Posterior vena cava (tissue), 2 donors: ENCODE data around the gene TMEM178A. TPM values are rescaled to one million over a fixed set of nuclear protein-coding genes. Genes with fewer than 3 reads are reported as not detected.

Source experiments
- DNase-seq: peaks from one replicate; pipeline ENCODE4 v3.0.0-alpha.2; 2020; ENCODE audit warnings: low spot score
- intact Hi-C, 2 donors: fragments of 100-400 bp; cut with DNase I; formaldehyde crosslinking; loops; one replicate each; pipeline versions ENCODE4 v1.14.1 to v1.14.2; 2022 to 2023
- total RNA-seq, 2 donors: library from RNA; stranded (reverse); fragmentation: NEBNext Ultra II Directional; extraction: Animal tissue kit (Norgen Biotek cat#: 25700); gene quantifications; one replicate each; pipeline ENCODE4 v1.2.1, GENCODE V29; 2021
- donor health status: DM: yes; HTN: yes; CAD: no.
- donor health status: DM: yes; HTN: yes; CAD: no.

The TMEM178A gene
- total RNA-seq, 2 donors from 2014 or later: 0.69 to 1.0 TPM

- no peak for DNase-seq
- intact Hi-C loops: loop anchor here in 1 of 2 donors (10.0 kb wide), 1 partner anchor 297 kb away; no protein-coding TSS in a partner anchor
Measured at GRCh38 chr2:39667886-39668276, 2.2 kb downstream of the TMEM178A start.

GRCh38 chr2:39668576-39669080 is 2.9 kb downstream of the TMEM178A start:
- no peak for DNase-seq
- intact Hi-C loops: loop anchor here in 1 of 2 donors (10.0 kb wide), 1 partner anchor 296 kb away; no protein-coding TSS in a partner anchor

GRCh38 chr2:39671604-39672003 is 5.9 kb downstream of the TMEM178A start:
- no peak for DNase-seq
- intact Hi-C loops: no loop called here

- intact Hi-C loops: no loop called here
- DNase-seq: no peak
Measured at GRCh38 chr2:39673018-39673417, 7.3 kb downstream of the TMEM178A start.

- DNase-seq: no peak
- intact Hi-C loops: no loop called here
Measured at GRCh38 chr2:39676342-39676741, 10.6 kb downstream of the TMEM178A start.

- intact Hi-C loops: no loop called here
- DNase-seq: no peak
Measured at GRCh38 chr2:39678170-39678569, 12.5 kb downstream of the TMEM178A start.

GRCh38 chr2:39679805-39680204 is 14.1 kb downstream of the TMEM178A start:
- DNase-seq: no peak
- intact Hi-C loops: no loop called here

GRCh38 chr2:39682066-39682692 is 16.5 kb downstream of the TMEM178A start:
- DNase-seq: no peak
- intact Hi-C loops: no loop called here

GRCh38 chr2:39683022-39683699 is 17.4 kb downstream of the TMEM178A start:
- no peak for DNase-seq
- intact Hi-C loops: no loop called here

GRCh38 chr2:39684464-39684863 is 18.7 kb downstream of the TMEM178A start:
- DNase-seq: no peak

GRCh38 chr2:39685126-39685525 is 19.4 kb downstream of the TMEM178A start:
- no peak for DNase-seq
- intact Hi-C loops: no loop called here

More at GRCh38 chr2:39684464-39684863, 18.7 kb downstream of the TMEM178A start:
- intact Hi-C loops: no loop called here

- intact Hi-C loops: no loop called here
- no peak for DNase-seq
Measured at GRCh38 chr2:39686456-39686855, 20.7 kb downstream of the TMEM178A start.

- intact Hi-C loops: no loop called here
- no peak for DNase-seq
Measured at GRCh38 chr2:39688181-39688580, 22.5 kb downstream of the TMEM178A start.

GRCh38 chr2:39689272-39689841 is 23.6 kb downstream of the TMEM178A start:
- DNase-seq: no peak
- intact Hi-C loops: no loop called here

GRCh38 chr2:39689876-39690275 is 24.2 kb downstream of the TMEM178A start:
- intact Hi-C loops: no loop called here
- DNase-seq: no peak

GRCh38 chr2:39693245-39693644 is 27.5 kb downstream of the TMEM178A start:
- intact Hi-C loops: no loop called here

GRCh38 chr2:39696101-39696553 is 30.4 kb downstream of the TMEM178A start:
- no peak for DNase-seq
- intact Hi-C loops: no loop called here

More at GRCh38 chr2:39693245-39693644, 27.5 kb downstream of the TMEM178A start:
- no peak for DNase-seq

GRCh38 chr2:39696838-39697237 is 31.1 kb downstream of the TMEM178A start:
- intact Hi-C loops: no loop called here

GRCh38 chr2:39697454-39697853 is 31.7 kb downstream of the TMEM178A start:
- no peak for DNase-seq
- intact Hi-C loops: no loop called here

More at GRCh38 chr2:39696838-39697237, 31.1 kb downstream of the TMEM178A start:
- DNase-seq: no peak

- intact Hi-C loops: no loop called here
- DNase-seq: no peak
Measured at GRCh38 chr2:39701137-39701536, 35.4 kb downstream of the TMEM178A start.
